Stimulated activated CD8-positive, alpha-beta memory T cell treated with anti-CD3 and anti-CD28 coated beads, Interleukin-7, amount 100 ng/mL, for 4 hours (primary cell): ENCODE measurements around the gene ZNF160.
A peak's percentile ranks its signal among the peaks of the same experiment; 100 is the strongest.
"Not testable (repeated sequence)": the region's sequence is repeated elsewhere in the genome, so short reads cannot be mapped to it uniquely, and the experiment has no call there.

Source experiments
- DNase-seq, 2 donors: peaks; one replicate each; pipeline ENCODE4 v3.0.0-alpha.2; 2020; ENCODE audit warnings: low read depth in 2 of 2

The ZNF160 gene

GRCh38 chr19:53103234-53104203 lies at the start of gene ZNF160:
Gene ZNF160, minus strand, starts transcription at chr19:53103422. Its CDS starts 17,146 bp downstream, at chr19:53086276.
- peak; percentile 97 to 99 for DNase-seq

DNA sequence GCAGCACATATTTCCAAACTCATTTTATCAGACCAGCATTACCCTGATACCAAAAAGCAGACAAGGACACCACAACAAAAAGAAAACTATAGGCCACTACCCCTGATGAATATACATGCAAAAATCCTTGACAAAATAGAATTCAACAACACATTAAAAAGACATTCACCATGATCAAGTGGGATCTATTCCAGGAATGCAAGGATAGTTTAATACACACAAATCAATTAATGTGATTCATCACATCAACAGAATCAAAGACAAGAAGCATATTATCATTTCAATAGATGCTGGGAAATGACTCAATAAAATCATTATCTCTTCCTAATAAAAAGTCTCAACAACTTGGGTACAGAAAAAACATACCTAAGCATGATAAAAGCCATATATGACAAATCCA lies 44.4 kb upstream of the ZNF160 start:
- DNase-seq = no peak

DNA sequence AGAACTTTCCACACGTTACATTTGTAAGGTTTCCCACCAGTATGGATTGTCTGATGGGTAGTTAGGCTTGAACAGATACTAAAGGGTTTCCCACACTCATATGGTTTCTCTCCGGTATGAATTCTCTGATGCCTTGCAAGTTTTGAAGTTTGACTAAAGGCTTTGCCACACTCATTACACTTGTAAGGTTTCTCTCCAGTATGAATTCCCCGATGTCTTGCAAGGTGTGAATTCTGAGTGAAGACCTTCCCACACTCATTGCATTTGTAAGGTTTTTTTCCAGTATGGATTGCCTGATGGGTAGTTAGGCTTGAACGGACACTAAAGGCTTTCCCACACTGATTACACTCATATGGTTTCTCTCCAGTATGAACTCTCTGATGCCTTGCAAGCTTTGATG lies 37.1 kb upstream of the ZNF160 start:
- no peak for DNase-seq

DNA sequence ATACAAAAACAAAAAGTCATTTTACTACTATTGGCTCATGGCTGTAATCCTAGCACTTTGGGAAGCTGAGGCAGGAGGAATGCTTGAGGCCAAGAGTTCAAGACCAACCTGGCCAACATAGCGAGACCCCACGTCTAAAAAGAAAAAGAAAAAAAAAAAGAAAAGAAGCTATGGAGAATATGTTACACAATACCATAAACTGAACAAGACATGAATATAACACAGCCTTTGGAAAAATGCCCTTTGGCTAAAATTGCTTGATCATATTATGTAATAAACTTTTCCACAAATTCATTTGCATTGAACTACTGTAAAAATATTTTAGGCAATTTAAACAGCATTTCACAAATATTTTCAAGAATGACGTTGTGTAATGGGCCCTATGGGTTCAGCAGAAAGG lies 33.2 kb upstream of the ZNF160 start:
- no peak for DNase-seq

DNA sequence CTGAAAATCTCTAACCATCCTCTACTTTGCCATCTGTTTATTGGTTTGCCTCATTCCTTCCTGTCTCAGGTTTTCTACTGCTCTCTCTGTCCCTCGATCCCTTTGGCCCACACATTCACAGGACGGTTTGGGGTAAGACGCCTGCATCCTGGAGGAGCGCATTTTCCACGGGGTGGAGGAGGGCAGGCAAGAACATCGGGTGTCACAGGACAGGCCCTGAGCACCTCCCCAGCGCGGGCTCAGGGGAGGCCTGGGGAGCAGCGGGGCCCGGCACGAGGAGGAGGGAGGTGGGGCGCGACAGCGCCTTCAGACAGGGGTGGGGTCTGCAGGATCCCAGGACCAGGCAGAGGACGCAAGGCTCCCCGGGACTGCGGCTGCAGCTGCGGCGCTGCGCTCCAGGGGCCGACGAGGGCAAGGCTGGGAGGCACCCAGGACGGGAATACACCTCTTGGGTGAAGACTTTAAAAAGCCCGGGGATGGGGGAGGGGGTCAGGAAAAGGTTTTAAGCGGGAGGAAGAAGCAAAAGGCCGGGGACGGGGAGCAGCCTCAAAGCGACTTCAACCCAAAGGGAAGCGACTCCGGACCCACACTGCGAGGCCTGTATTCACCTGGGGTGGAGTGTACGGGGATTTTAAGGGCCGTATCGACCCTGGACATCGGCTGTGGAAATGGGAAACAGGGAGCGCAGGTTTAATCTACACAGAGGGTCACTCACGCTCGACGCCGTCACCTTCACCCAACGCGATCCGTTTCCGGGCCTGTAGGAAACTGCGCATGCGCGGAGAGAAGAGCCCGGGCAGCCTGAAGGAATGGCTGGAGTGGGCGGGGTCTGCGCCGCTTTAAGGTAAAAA lies 29.1 kb upstream of the ZNF160 start, which contains the start of gene ZNF415:
Gene ZNF415, minus strand, starts transcription at position 770 of the 851 bp plus-strand sequence. CDS start 10,234 bp downstream, outside the sequence.
- peak; percentile 20 to 27 for DNase-seq

DNA sequence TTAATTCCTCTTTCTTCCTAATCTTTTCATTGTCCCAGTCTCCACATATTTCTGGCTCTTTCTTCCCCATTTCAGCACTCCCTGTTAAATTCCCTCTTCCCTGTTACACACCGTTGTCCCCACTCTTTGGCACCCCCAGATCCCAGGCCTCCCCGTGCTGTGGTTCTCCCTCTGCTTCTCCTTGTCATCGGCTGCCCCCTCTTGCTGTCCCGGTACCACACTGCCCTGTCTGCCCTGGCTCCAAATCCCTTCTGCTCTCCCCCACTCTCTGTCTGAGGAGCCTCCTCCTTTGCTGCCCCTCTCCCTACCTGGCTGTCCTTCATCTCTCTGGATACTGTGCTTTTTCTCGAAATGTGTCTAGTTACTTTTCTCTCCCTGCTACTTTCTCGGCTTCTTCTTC lies 28.5 kb upstream of the ZNF160 start:
- no peak for DNase-seq

DNA sequence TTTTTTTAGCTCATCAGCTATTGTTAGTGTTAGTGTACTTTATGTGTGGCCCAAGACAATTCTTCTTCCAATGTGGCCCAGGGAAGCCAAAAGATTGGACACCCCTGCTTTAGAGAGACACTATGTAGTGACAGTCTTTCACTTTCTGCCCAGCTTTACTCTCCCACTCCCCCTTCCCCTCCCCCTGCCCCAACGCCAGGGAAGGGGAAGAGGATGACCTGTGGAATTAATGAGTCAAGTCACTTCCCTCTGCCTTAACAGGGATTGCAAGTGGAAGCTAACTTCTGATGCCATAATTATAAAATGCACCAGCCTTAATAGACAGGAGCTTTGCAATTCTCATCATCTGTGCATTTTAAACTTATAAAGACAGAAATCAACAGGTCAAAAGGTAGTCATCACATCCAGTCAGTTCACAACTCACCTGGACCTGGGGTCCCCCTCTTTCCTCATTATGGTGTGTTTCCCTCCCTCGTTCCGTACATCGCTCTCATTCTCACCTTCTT lies 27.9 kb upstream of the ZNF160 start:
- no peak for DNase-seq

DNA sequence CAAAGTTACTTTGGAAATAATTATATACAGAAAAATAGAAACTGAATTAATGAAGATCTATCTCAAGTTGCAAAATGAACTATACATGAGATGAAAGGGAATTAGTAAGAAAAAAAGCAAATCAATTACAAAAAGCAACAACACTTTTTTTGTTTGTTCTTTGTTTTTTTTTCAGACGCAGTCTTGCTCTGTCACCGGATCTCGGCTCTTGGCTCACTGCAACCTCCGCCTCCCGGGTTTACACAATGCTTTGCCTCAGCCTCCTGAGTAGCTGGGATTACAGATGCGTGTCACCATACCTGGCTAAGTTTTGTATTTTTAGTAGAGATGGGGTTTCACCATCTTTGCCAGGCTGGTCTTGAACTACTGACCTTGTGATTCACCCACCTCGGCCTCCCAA lies 27.3 kb upstream of the ZNF160 start:
- DNase-seq = no peak

GRCh38 chr19:53126733-53127526 lies 23.7 kb upstream of the ZNF160 start:
- DNase-seq = not testable (repeated sequence)

GRCh38 chr19:53123400-53123799 lies 20.2 kb upstream of the ZNF160 start:
- DNase-seq = no peak

DNA sequence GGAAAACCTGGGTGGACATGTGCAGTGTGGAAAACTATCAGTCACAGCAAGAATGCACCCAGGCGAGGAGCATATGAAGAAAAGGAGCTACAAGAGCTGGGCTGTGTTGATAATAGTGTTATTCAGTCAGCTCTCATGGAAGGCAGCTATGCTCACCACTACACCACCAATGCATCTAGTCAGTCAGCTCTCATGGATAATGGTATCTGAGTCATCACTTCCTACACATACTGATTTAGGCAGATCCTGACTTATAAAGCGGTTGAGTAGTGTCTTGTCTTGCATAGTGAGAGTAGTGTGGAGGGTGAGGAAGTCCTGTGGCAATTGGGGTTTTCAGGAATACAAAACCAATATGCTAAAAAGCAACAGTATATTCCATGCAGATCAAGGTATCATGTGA lies 9.1 kb upstream of the ZNF160 start:
- no peak for DNase-seq

- DNase-seq = no peak
Observed at GRCh38 chr19:53109527-53109926, 6.3 kb upstream of the ZNF160 start.

- DNase-seq = peak in 1 of 2 donors; percentile 17
Observed at GRCh38 chr19:53102756-53103233, 427 bp downstream of the ZNF160 start.

DNA sequence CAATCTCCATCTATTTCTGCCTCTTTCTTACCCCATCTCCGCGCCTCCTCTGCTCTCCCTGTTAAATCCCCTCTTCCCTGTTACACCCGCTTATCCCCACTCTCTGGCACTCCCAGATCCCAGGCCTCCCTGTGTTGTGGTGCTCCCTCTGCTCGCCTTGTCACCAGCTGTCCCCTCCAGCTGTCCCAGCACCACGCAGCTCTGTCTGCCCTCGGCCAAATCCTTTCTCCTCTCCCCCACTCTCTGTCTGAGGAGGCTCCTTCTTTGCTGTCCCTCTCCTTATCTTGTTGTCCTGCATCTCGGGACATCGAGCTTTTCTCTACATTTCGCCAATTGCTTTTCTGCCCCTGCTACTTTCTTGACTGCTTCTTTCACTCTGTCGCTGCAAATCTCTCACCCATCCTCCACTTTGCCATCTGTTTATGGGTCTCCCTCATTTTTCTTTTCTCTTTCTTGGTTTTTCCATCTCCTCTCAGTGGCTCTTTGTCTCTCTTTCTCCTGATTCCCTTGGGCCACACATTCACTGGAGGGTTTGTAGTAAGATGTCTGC lies 941 bp downstream of the ZNF160 start:
- DNase-seq = no peak

DNA sequence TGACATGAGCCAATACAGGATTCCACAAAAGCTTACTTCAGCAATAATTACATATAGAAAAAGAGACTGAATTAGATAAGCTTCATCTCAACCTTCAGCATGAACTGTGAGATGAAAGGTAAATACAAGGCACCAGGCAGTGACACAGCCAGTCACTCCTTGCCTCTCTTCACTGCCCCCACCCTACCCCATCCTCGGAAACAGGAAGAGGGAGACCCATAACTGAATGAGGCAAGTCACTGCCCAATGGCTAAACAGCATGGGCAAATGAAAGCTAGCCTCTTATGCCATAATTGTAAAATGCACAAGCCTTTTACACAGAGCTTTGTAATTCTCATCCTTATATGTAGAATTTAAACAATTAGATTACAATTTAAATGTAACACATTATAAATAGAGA lies 1.7 kb downstream of the ZNF160 start:
- no peak for DNase-seq

DNA sequence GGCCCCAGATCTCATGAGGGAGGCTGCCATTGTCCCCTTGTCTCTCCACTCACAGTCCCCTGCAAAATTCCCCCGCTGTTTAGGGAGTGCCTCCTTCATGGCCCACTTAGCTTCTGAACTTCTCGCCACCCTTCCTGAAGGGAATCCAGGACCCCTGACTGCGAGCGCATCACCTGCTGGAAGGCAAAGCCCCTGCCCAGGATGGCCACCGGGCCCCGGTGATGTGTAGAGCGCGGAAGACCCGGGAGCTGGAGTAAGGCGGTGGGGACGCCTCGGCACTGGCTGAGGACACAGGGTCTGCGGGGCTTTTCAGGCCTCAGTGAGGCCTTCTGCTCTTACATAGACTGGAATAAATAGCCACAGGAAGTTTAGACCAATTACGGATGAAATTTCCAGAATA lies 4.7 kb downstream of the ZNF160 start:
- DNase-seq = not testable (repeated sequence)

- not testable (repeated sequence) for DNase-seq
Observed at GRCh38 chr19:53096982-53097690, 6.1 kb downstream of the ZNF160 start.

GRCh38 chr19:53096579-53096978 lies 6.6 kb downstream of the ZNF160 start:
- not testable (repeated sequence) for DNase-seq

DNA sequence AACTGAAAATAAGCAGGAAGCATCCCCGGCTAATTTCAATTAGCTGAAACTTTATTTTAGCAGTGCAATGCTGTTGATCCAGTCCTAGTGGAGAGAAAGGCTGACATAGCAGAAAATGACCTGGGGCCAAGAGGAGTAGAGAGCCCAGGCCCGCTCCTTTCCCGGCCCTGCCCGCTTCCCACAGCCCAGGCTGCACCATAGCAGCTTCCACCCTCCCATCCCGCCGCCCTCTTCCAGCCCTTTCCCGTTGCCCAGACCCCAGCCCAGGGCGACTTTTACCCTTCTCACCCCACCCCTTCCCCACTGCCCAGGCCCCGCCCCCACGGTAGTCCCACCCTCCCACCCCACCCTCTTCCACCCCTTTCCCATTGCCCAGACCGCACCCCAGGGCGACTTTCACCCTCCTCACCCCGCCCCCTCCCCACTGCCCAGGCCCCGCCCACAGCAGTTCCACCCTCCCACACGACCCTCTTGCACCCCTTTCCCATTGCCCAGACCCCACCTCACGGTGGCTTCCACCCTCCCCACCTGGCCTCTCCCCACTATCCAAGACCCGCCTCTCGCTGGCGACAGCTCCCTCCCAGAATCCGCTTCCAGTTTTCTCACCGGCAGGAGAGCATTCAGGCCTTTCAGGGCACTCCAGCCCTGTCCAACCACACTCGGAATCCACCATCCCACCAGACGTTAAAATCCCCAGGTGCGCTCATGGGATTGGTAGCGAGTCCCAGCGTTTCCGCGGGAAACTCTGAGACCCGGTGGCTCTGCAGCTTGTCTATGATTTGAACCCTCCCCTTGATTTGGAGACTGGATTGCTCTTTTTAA lies 8.3 kb downstream of the ZNF160 start:
- DNase-seq = no peak
